MCF 10A (cell line): ENCODE data around the gene GNPTG. TPM values are rescaled to one million over a fixed set of nuclear protein-coding genes. Genes with fewer than 3 reads are reported as not detected.

Experiments
- total RNA-seq: library from RNA; stranded (reverse); gene quantifications from 2 replicates; pipeline ENCODE4 v1.2.3, GENCODE V29; 2022

GNPTG gene
- total RNA-seq, 1 experiment from 2014 or later = 37.6 TPM

Other genes starting within 250 kb of the GNPTG start
- gene CACNA1H, start 198.8 kb upstream of the GNPTG start, total RNA-seq = not detected in 2 replicates
- gene TPSG1, start 126.7 kb upstream of the GNPTG start, total RNA-seq = not detected in 2 replicates
- gene TPSB2, start 121.7 kb upstream of the GNPTG start, total RNA-seq = not detected in 2 replicates
- not detected in 2 replicates for gene TPSAB1, start 111.2 kb upstream of the GNPTG start, total RNA-seq
- not detected in 2 replicates for gene TPSD1, start 95.9 kb upstream of the GNPTG start, total RNA-seq
- 163 and 172 TPM in 2 replicates for gene UBE2I, start 42.3 kb upstream of the GNPTG start, total RNA-seq
- gene BAIAP3, start 18.3 kb upstream of the GNPTG start, total RNA-seq = 0.49 and 0.75 TPM in 2 replicates
- 49.6 and 58.2 TPM in 2 replicates for gene TSR3, start 53 bp upstream of the GNPTG start, total RNA-seq
- gene UNKL, start 62.8 kb downstream of the GNPTG start, total RNA-seq = 12.3 and 13.4 TPM in 2 replicates
- 19.1 and 21.4 TPM in 2 replicates for gene UQCC4, start 68.8 kb downstream of the GNPTG start, total RNA-seq
- not detected in 2 replicates for gene PERCC1, start 79.1 kb downstream of the GNPTG start, total RNA-seq
- 0.28 and 1.2 TPM in 2 replicates for gene CCDC154, start 92.6 kb downstream of the GNPTG start, total RNA-seq
- gene CLCN7, start 123.1 kb downstream of the GNPTG start, total RNA-seq = 60.0 and 69.5 TPM in 2 replicates
- not detected in 2 replicates for gene PTX4, start 137.0 kb downstream of the GNPTG start, total RNA-seq
- gene TELO2, start 141.4 kb downstream of the GNPTG start, total RNA-seq = 27.7 and 31.3 TPM in 2 replicates
- not detected in 2 replicates for gene TMEM204, start 181.7 kb downstream of the GNPTG start, total RNA-seq